GM21619 (cell line): ENCODE measurements around the gene RAPGEF4.

Source experiments
- ATAC-seq: cut with Tn5 transposase; IDR thresholded peaks from one replicate; pipeline ENCODE4 v1.9.1; 2021; ENCODE audit not compliant: unreplicated experiment

The RAPGEF4 gene

DNA sequence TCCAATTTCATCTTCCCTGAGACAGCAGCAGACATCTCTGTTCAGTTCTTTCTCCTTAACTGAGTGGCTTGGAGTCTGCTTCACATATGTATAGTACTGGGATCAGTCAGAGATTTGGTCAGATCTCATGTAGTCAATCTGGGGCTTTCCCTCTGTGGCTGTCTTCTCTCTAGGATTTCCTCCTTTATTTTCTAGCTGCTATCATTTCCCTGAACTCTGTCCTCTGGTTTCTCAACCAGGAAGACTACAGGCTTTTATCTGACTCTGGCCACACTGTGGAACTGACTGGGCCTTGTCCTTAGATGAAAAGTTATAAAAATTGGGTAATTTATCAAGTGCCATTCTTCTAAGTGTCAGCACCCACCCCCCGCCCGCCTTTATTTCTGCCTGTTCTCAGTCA lies 121.0 kb downstream of the RAPGEF4 start:
- ATAC-seq: no peak

DNA sequence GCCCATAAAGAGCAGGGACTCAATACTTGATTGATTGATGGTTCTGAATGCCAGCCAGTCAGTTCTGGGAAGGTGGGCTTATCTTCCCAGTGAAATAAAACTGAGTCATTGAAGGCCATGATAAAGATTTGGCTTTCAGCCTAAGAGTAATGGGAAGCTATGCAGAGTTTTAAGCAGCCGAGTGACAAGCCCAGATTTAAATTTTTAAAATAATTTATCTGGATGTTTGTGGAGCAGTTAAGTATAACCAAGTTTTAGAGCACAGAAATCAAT lies 122.8 kb downstream of the RAPGEF4 start:
- ATAC-seq: no peak

GRCh38 chr2:172859581-172860335 lies 124.1 kb downstream of the RAPGEF4 start:
- ATAC-seq: no peak

DNA sequence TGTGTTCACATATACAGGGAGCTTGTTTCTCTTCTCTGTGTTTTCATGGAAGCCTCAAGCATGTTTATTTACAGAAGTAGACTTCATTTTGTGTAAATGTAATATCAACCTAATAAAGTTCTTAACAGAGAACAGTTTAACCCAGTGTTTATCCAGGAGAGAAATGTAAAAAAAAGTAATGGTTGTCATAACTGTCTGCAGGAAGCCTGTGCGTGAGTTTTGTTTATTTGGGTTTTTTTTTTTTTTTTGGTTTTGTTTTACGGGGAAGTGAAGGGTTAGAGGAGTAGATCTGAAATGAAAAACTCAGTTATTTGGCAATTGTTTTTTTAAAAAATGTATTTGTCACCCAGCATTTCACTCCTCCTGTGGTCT lies 124.7 kb downstream of the RAPGEF4 start:
- ATAC-seq: no peak

DNA sequence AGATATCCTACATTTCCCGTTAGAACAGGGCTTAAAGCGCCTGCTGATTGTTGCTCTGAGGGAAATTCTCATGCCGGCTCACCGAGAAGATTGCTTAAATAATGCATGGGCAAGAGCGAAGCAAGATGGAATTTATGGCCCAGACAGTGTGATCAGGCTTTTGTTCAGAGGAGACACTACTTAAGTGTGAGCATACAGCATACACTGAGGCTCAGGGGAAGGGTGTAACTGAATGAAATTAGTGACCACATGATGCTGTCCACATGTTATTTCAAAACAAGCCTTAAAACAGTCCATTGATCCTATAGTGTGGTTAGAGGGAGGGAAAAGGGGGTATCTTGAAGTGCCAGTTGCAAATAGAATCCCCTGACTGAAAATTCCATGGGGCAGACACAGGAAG lies 125.5 kb downstream of the RAPGEF4 start:
- no peak for ATAC-seq

DNA sequence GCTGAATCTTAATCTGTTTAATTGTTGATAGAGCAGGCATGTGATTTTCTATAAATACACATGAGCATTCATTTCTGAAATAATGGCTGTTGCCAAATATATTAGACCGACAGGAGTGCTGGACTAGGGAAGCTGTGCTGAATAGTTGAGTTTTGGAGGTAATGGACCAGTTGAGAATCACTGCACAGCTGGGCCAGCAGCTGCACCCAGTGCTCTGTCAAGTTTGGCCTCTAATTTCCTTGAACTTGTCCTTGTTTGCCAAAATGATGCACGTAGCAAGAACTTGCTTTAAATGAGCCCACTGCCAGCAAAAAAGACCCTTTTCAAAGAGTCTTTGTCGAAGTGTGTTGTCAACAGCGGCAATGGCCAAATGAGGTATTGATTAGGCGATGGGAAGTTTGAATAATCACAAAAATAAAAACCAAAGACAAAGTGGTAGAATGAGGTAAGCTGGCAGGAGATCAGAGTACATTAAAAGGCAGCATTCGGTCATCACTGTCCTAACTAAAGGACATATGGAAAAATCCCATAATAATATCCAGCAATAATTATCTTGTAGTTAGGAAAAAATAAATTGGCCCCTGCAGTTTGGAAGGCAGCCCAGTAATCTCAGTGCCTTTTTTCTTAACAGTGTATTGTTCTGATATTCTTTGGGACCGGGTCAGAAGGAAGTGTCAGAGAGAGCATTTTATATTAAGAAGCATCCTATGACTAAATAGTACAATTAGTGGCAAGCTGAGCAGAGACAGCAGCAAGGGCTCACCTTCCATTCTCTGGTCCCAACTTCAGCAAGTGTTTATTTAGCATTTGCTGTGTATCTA lies 126.2 kb downstream of the RAPGEF4 start:
- ATAC-seq: no peak

GRCh38 chr2:172863341-172863740 lies 127.7 kb downstream of the RAPGEF4 start:
- no peak for ATAC-seq

DNA sequence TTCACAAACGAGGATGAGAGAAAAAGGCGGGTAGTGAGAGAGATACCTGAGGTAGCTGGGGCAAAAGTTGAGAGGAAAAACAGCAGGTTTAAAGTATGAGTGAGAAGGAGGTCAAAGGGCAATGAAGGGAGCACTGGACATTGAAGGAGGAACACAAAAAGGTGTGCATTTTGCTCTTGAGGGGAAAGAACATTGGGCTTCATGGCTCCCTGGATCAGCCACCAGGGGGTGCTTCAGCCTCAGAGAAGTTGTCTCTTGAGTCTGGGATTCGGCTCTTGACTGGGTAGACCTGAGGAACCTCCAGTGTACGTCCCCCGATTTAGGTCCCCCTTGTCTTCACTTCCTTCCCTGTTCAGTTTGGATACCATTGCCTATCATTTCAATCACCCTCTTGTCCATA lies 128.5 kb downstream of the RAPGEF4 start:
- ATAC-seq: no peak

DNA sequence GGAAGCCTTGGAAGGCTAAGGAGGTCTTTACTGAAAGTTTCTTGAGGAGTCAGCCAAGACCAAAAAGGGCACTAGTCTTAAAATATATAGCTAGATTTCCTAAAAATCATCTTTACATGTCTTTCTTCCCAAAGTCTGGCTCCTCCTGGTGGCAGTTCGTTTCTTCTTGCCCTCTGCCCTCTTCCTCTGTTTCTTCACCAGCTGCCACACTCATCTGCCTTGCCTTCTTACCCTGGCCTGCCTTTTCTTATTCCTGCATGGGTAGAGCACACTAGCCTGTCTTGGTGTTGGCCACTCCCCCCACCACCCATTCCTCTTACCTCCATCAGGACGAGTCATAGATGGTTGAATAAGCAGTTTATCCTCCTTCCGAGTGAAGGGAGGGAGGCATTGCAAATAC lies 129.8 kb downstream of the RAPGEF4 start:
- ATAC-seq: no peak

DNA sequence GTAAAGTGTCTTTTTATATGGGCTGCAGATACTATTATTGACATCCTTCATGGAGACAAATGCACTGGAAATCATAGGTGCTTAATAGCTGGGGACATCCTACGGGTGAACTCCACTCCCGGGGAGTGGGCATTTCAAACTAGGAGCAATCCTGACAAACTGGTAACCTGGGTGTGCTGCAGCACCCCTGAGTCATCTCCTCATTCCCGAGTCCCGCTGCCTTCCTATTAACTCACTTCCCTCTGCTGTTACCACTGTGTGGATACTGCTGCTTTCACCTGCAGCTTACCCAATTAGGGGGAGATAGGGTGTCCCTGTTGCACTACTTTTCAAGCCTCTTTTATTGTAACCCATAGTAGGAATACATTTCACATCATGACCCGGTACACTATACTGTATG lies 134.2 kb downstream of the RAPGEF4 start:
- no peak for ATAC-seq

GRCh38 chr2:172870396-172870795 lies 134.8 kb downstream of the RAPGEF4 start:
- ATAC-seq: no peak

- no peak for ATAC-seq
Observed at GRCh38 chr2:172877826-172878225, 142.2 kb downstream of the RAPGEF4 start.

- ATAC-seq: no peak
Observed at GRCh38 chr2:172878260-172878659, 142.6 kb downstream of the RAPGEF4 start.

DNA sequence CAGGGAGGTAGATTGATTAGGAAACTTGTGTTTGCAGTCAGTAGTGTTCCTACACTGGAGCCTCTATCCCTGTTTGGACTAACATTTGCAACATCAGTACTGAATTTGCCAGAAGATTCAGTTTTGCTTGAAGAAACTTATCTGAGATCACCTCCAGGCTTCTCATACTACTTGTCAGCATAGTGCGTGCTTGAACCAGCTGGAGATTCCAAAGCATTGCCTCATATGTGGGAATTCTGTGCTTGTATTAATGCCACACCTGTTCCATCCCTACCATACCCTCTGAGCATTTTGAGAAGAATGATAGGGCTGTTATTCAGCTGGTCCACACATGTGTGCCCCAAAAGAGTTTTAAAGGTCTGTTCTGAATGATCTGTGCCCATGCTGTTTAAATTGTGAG lies 148.7 kb downstream of the RAPGEF4 start:
- no peak for ATAC-seq

GRCh38 chr2:172885996-172886395 lies 150.4 kb downstream of the RAPGEF4 start:
- no peak for ATAC-seq

DNA sequence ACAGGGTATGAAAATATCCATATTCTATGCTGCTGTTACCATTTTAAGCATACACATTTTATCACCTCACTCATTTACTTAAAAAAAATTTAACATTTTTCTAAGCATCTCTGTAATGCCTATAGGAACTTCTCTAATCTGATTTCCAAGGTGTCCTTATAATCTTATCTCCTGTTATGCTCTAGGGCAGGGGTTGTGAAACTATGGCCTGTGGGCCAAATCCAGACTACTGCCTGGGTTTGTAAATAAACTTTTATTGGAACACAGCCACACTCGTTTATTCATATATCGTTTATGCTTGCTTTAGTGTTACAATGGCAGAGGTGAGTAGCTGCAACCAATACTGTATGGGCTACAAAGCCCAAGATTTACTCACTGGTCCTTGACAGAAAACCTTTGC lies 151.6 kb downstream of the RAPGEF4 start:
- no peak for ATAC-seq

GRCh38 chr2:172888714-172889669 lies 153.3 kb downstream of the RAPGEF4 start:
- ATAC-seq: no peak

- ATAC-seq: no peak
Observed at GRCh38 chr2:172889768-172890430, 154.3 kb downstream of the RAPGEF4 start.

GRCh38 chr2:172893111-172893510 lies 157.5 kb downstream of the RAPGEF4 start:
- ATAC-seq: no peak

- no peak for ATAC-seq
Observed at GRCh38 chr2:172893671-172894070, 158.0 kb downstream of the RAPGEF4 start.
